Dendritic cell treated with granulocyte-macrophage colony-stimulating factor and Interleukin-4, amounts not matched to agents 40 ng/mL and 50 ng/mL, for 4 days (primary cell): ENCODE data around the gene CFAP299.
"Not testable (repeated sequence)": the region's sequence is repeated elsewhere in the genome, so short reads cannot be mapped to it uniquely, and the experiment has no call there.

Experiments
- H3K27ac Mint-ChIP-seq: one replicate; pipeline ENCODE4 v1.8.0; 2022; ENCODE audit warnings: mild to moderate bottlenecking, mixed read lengths
- H3K27me3 Mint-ChIP-seq: one replicate; pipeline ENCODE4 v1.8.0; 2022; ENCODE audit warnings: mild to moderate bottlenecking, mixed read lengths
- H3K36me3 Mint-ChIP-seq: one replicate; pipeline ENCODE4 v1.8.0; 2022; ENCODE audit warnings: low read depth, mixed read lengths
- H3K4me1 Mint-ChIP-seq: one replicate; pipeline ENCODE4 v1.8.0; 2022; ENCODE audit warnings: low read depth, mixed read lengths
- H3K4me3 Mint-ChIP-seq: one replicate; pipeline ENCODE4 v1.8.0; 2022; ENCODE audit warnings: mild to moderate bottlenecking, moderate library complexity, mixed read lengths
- H3K9me3 Mint-ChIP-seq: one replicate; pipeline ENCODE4 v1.8.0; 2022; ENCODE audit warnings: mixed read lengths
- intact Hi-C: fragments of 100-400 bp; cut with micrococcal nuclease; formaldehyde crosslinking; loops from one replicate; pipeline ENCODE4 v1.15.0; 2022

CFAP299 gene

GRCh38 chr4:80423553-80424224 is 88.2 kb downstream of the CFAP299 start:
- intact Hi-C loops: no loop called here
- Mint-ChIP-seq H3K4me1 (no peaks in the 10 kb centered on the region), H3K4me3 (no peak overlapping the region), H3K27ac (no peak overlapping the region), H3K9me3 (no peaks in the 10 kb centered on the region), H3K27me3 (no peaks in the 10 kb centered on the region), H3K36me3 (no peaks in the 10 kb centered on the region)

GRCh38 chr4:80424225-80424581 is 88.7 kb downstream of the CFAP299 start:
- Mint-ChIP-seq H3K4me3 (no peak overlapping the region), H3K27ac (no peak overlapping the region), H3K9me3 (no peaks in the 10 kb centered on the region), H3K4me1 (no peaks in the 10 kb centered on the region), H3K27me3 (no peaks in the 10 kb centered on the region), H3K36me3 (no peaks in the 10 kb centered on the region)
- intact Hi-C loops: no loop called here

DNA sequence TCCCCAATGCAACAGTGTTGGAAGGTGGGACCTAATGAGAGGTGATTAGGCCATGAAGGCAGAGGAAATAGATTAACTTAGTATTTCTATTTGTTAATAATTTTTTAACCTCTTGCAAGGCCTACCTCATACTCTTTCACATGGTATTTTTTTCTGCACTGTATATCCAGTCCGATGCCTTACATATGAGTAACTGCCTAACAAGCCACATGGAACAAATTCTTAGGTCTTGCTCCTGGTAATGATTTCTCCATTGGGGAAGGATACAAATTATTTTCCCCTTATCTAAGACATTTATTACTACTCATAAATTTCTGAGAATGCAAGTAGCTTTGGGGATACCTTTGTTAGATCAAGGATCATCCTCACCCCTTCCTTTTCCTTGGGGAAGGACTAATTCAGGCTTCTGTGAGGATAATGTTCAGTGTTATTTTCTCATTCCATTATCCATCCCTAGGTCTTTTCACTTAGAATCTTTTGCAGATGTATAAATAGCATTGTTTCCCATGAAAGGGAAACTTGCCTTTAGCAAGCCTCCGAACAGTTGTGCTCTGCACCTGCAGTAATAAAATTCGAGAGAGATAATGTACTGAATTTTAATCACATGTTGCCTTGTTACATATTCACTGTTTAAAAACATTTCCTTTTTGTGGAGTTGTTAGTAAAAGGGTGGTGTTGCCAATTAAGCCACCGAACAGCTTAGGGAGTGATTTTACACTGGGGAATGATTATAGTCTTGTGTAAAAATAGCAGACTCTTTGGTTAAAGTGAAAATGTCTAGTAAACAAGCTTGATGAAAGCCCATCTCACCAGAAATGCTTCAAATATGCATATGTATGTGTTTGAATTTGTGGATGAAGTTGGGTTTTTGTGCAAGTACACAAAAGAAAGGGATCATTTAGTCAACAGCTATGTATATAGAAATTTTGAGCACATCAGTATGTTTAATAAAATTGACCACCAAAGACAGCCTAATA is 89.9 kb downstream of the CFAP299 start:
- Mint-ChIP-seq H3K27me3 (no peaks in the 10 kb centered on the region), H3K9me3 (no peaks in the 10 kb centered on the region), H3K4me3 (no peak overlapping the region), H3K36me3 (no peaks in the 10 kb centered on the region), H3K4me1 (no peaks in the 10 kb centered on the region), H3K27ac (no peak overlapping the region)
- intact Hi-C loops: no loop called here

DNA sequence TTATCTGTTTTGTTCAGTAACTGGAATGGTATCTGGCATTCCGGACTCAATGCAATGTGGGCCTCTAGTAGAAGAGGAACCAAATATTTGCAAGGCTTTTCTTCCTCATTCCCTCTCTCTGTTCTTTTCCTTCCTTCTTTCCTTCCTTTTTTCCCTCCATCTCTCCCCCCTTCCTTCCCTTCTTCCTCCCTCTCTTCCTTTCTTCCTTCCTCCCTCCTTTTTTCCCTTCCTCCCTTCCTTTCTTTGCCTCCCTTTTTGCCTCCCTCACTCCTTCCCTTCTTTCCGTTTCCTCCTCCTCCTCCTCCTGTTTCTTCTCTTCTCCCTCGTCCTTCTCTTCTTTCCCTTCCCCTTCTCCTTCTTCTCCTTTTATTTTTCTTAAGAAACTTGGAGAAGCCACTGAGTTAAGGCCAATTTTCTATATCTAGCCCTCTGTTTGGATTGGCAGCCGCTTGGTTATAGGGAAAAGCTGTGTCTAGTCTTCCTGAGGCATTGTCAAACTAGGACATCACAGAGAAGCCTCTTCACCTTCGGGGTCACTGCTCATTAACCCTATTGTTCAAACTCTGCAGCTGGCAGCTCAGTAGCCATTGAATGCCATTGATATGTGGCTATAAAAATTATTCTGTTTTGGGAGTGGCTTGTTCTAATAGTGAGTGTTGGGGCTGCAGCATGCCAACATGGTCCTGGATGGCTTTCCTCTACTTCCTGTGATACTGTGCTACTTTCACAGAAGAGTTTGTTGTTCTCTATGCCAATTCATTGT is 95.9 kb downstream of the CFAP299 start:
- Mint-ChIP-seq H3K36me3 (no peaks in the 10 kb centered on the region), H3K9me3 (no peaks in the 10 kb centered on the region), H3K27ac (no peak overlapping the region), H3K4me1 (no peaks in the 10 kb centered on the region), H3K4me3 (no peak overlapping the region), H3K27me3 (no peaks in the 10 kb centered on the region)
- intact Hi-C loops: no loop called here

- Mint-ChIP-seq H3K27me3 (no peaks in the 10 kb centered on the region), H3K27ac (no peak overlapping the region), H3K4me1 (no peaks in the 10 kb centered on the region), H3K4me3 (no peak overlapping the region), H3K9me3 (no peaks in the 10 kb centered on the region), H3K36me3 (no peaks in the 10 kb centered on the region)
- intact Hi-C loops: no loop called here
Measured at GRCh38 chr4:80434238-80434637, 98.7 kb downstream of the CFAP299 start.

DNA sequence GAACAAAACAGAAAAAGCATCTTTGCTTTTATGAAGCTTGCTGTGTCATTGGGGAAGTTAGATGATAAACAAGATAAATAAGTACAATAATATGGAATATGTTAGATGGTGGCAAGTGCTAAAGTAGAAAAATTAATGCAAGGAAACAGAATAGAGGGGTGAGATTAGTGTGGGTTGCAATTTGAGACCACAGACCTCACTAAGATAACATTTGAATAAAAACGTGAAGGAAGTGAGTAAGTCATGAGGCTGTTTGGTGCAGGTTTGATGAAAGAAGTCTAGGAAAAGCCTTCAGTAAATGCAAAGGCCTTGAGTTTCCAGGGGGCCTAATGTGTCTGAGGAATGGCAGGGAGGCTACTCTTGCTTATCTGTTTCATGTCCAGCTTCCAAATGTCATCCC is 102.5 kb downstream of the CFAP299 start:
- intact Hi-C loops: no loop called here
- peaks cover 17% of the 10 kb centered on the region for H3K9me3 Mint-ChIP-seq
- H3K27ac Mint-ChIP-seq: no peak overlapping the region
- H3K4me1 Mint-ChIP-seq: no peaks in the 10 kb centered on the region
- H3K27me3 Mint-ChIP-seq: no peaks in the 10 kb centered on the region
- no peaks in the 10 kb centered on the region for H3K36me3 Mint-ChIP-seq
- H3K4me3 Mint-ChIP-seq: no peak overlapping the region

DNA sequence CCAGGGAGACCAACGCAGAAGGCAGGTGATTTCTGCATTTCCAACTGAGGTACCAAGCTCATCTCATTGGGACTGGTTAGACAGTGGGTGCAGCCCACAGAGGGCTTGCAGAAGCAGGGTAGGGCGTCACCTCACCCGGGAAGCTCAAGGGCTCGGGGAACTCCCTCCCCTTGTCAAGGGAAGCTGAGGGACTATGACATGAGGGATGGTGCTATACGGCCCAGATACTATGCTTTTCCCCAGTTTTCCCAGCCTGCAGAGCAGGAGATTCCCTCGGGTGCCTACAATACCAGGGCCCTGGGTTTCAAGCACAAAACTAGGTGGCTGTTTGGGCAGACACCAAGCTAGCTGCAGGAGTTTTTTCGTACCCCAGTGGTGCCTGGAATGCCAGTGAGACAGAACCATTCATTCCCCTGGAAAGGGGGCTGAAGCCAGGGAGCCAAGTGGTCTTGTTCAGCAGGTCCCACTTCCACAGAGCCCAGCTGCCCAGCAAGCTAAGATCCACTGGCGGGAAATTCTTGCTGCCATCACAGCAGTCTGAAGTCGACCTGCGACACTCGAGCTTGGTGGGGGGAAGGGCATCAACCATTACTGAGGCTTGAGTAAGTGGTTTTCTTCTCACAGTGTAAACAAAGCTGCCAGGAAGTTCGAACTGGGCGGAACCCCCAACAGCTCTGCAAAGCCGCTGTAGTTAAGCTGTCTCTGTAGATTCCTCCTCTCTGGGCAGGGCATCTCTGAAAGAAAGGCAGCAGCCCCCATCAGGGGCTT is 103.9 kb downstream of the CFAP299 start:
- H3K27me3 Mint-ChIP-seq, H3K4me3 Mint-ChIP-seq, H3K4me1 Mint-ChIP-seq, H3K27ac Mint-ChIP-seq, H3K36me3 Mint-ChIP-seq, intact Hi-C loops: not testable (repeated sequence)
- H3K9me3 Mint-ChIP-seq: peaks cover 17% of the 10 kb centered on the region

DNA sequence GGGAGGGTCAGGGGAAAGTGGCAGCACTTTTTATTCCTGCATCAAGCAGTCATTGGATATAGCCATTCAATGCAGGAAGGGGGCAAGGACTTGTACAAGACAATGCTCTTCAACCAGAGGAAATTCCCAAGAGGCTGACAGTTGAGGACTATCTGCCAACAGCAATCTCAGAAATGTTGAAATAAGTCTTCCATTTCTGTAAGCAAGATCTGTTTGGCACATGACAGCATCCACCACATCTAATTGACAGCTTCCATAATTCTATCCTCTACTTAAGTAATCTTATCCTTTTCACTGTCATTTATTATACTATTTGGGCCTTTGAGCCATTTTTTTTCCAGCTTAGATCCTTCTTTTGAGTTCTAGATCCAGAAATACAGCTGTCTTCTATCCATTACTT is 110.7 kb downstream of the CFAP299 start:
- no peak overlapping the region for H3K27ac Mint-ChIP-seq
- intact Hi-C loops: no loop called here
- peaks cover 24% of the 10 kb centered on the region for H3K9me3 Mint-ChIP-seq

DNA sequence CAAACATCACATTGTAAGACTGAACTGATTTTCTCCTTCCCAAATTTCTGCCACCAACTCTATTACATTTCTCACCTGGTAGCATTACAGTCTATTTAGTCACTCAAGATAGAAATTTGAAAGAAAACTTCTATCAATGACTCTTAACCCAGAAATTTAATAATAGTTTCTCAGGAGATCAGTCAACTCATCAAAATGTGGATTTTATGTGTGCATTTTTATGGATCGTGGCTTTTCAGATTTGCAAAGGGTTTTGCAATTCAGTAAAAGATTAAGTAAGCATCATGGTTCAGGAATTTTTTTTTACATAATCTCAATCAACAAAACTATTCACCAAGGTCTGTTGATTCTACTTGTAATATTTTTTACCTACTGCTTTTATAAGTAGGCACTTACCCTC is 111.1 kb downstream of the CFAP299 start:
- Mint-ChIP-seq H3K27me3 (no peaks in the 10 kb centered on the region), H3K36me3 (no peaks in the 10 kb centered on the region), H3K9me3 (peaks cover 20% of the 10 kb centered on the region), H3K4me3 (no peak overlapping the region), H3K27ac (no peak overlapping the region), H3K4me1 (no peaks in the 10 kb centered on the region)
- intact Hi-C loops: no loop called here

More for the DNA sequence above, 110.7 kb downstream of the CFAP299 start:
- Mint-ChIP-seq H3K4me1 (no peaks in the 10 kb centered on the region), H3K4me3 (no peak overlapping the region), H3K36me3 (no peaks in the 10 kb centered on the region), H3K27me3 (no peaks in the 10 kb centered on the region)

- intact Hi-C loops: no loop called here
- Mint-ChIP-seq H3K27ac (no peak overlapping the region), H3K36me3 (no peaks in the 10 kb centered on the region), H3K27me3 (no peaks in the 10 kb centered on the region), H3K9me3 (peaks cover 12% of the 10 kb centered on the region), H3K4me3 (no peak overlapping the region), H3K4me1 (no peaks in the 10 kb centered on the region)
Measured at GRCh38 chr4:80447493-80447892, 112.0 kb downstream of the CFAP299 start.

DNA sequence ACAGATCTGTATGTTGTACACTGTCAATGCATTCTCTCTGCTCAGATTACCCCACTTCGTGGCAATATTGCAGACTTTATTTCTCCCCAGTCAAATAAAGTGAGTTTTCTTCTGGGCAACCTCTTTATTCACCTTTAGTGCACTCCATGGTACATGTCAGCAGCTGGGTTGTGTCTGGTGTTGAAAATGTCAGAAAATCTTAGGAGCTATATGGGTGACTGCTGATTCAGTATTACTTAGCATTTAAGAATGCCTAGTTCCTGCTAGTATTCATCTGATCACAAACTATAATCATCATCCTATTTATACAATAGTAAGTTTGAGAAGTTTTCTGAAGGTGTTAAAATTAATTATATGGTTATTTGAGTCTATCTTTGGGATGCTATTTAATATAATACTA is 112.5 kb downstream of the CFAP299 start:
- H3K27me3 Mint-ChIP-seq: no peaks in the 10 kb centered on the region
- peaks cover 7% of the 10 kb centered on the region for H3K9me3 Mint-ChIP-seq
- intact Hi-C loops: no loop called here
- H3K4me3 Mint-ChIP-seq: no peak overlapping the region
- H3K27ac Mint-ChIP-seq: no peak overlapping the region
- H3K36me3 Mint-ChIP-seq: no peaks in the 10 kb centered on the region
- H3K4me1 Mint-ChIP-seq: no peaks in the 10 kb centered on the region

GRCh38 chr4:80452055-80452454 is 116.5 kb downstream of the CFAP299 start:
- no peak overlapping the region for H3K27ac Mint-ChIP-seq
- no peaks in the 10 kb centered on the region for H3K36me3 Mint-ChIP-seq
- no peak overlapping the region for H3K4me3 Mint-ChIP-seq
- H3K4me1 Mint-ChIP-seq: no peaks in the 10 kb centered on the region
- intact Hi-C loops: no loop called here
- H3K27me3 Mint-ChIP-seq: no peaks in the 10 kb centered on the region
- H3K9me3 Mint-ChIP-seq: no peaks in the 10 kb centered on the region

GRCh38 chr4:80452768-80453167 is 117.2 kb downstream of the CFAP299 start:
- Mint-ChIP-seq H3K9me3 (no peaks in the 10 kb centered on the region), H3K27ac (no peak overlapping the region), H3K36me3 (no peaks in the 10 kb centered on the region), H3K4me1 (no peaks in the 10 kb centered on the region), H3K27me3 (no peaks in the 10 kb centered on the region), H3K4me3 (no peak overlapping the region)
- intact Hi-C loops: no loop called here
